GM20000 (cell line): ENCODE measurements around the gene KRT12.
"Not testable (repeated sequence)": the region's sequence is repeated elsewhere in the genome, so short reads cannot be mapped to it uniquely, and the experiment has no call there.

Experiments used
- DNase-seq: peaks from one replicate; pipeline ENCODE4 v3.0.0; 2012; ENCODE audit warnings: low spot score
- CTCF ChIP-seq: IDR thresholded peaks from 2 replicates; pipeline ENCODE4 v1.5.1; 2012; ENCODE audit warnings: mild to moderate bottlenecking, control low read depth; ENCODE audit errors: extremely low read depth, missing control alignments

KRT12 gene

GRCh38 chr17:40820228-40820838 is 46.7 kb downstream of the KRT12 start:
- no peak for TF ChIP-seq CTCF
- no peak for DNase-seq

- TF ChIP-seq CTCF, result no peak
- peak; percentile 10 for DNase-seq
Measured at GRCh38 chr17:40819528-40820125, 47.4 kb downstream of the KRT12 start.

GRCh38 chr17:40818733-40819527 is 48.1 kb downstream of the KRT12 start:
- TF ChIP-seq CTCF, result no peak
- peak; percentile 88 for DNase-seq

- no peak for TF ChIP-seq CTCF
Measured at GRCh38 chr17:40818343-40818732, 48.7 kb downstream of the KRT12 start.

GRCh38 chr17:40817103-40817682 is 49.8 kb downstream of the KRT12 start:
- TF ChIP-seq CTCF, result no peak
- no peak for DNase-seq

More at GRCh38 chr17:40818343-40818732, 48.7 kb downstream of the KRT12 start:
- DNase-seq, result no peak

- no peak for DNase-seq
- TF ChIP-seq CTCF, result no peak
Measured at GRCh38 chr17:40816569-40816968, 50.5 kb downstream of the KRT12 start.

GRCh38 chr17:40815381-40815780 is 51.6 kb downstream of the KRT12 start:
- no peak for TF ChIP-seq CTCF
- no peak for DNase-seq

GRCh38 chr17:40814657-40815056 is 52.4 kb downstream of the KRT12 start:
- DNase-seq, result not testable (repeated sequence)
